ENCODE data around the gene CPNE7. TPM values are rescaled to one million over a fixed set of nuclear protein-coding genes. Genes with fewer than 3 reads are reported as not detected.

CPNE7 gene
- total and polyA plus RNA-seq, 9 of the 15 experiments (the other 6 are each of a cell fraction or from before 2014, with no cell fraction given) = 0.30 to 73.4 (median 32.7) TPM

- TF ChIP-seq ZNF639 (CRISPR knock-in tag; conservative IDR thresholded peaks at IDR 0.05 in 1 of 2, IDR thresholded peaks at IDR 0.05 in 1 of 2) (no peak), PREB (CRISPR knock-in tag; IDR thresholded peaks at IDR 0.05) (no peak), CTCFL (IDR thresholded peaks at IDR 0.05; ENCODE audit: borderline replicate concordance, insufficient read depth, low read depth, low read length, poor library complexity, severe bottlenecking) (peak; percentile 42), POLR2AphosphoS2 (IDR thresholded peaks at IDR 0.05; ENCODE audit: low read length) (peak; percentile 1; the same call in 1 of the 2 replicates), ZNF24 (IDR thresholded peaks at IDR 0.05) (no peak), ZNF785 (CRISPR knock-in tag; IDR thresholded peaks at IDR 0.05) (no peak), HDAC2 (IDR thresholded peaks at IDR 0.05) (0 out of 2 replicates have a peak, but pooled peaks have one; percentile 7), MGA (IDR thresholded peaks at IDR 0.05) (peak; percentile 36; the same call in 1 of the 2 replicates)
These were observed 9.8 kb upstream of the CPNE7 start (continued) for GRCh38 chr16:89565506-89566372.

Data from K562 (cell line).